PC-9 (cell line): ENCODE data around the gene MACROD2.

ENCODE experiments used
- CTCF ChIP-seq: fragments of 200-600 bp; sonication (generic); conservative IDR thresholded peaks from 2 replicates; pipeline ENCODE4 v1.6.1; 2017; ENCODE audit warnings: mixed run types, antibody characterized with exemption, mild to moderate bottlenecking, moderate library complexity
- EZH2 ChIP-seq: fragments of 200-600 bp; sonication (generic); IDR thresholded peaks from 2 replicates; pipeline ENCODE4 v1.8.0; 2017; ENCODE audit warnings: antibody characterized with exemption, low read depth

- TF ChIP-seq CTCF (no peak), EZH2 (no peak)
Measured at GRCh38 chr20:15076785-15077184, 1081.5 kb downstream of the MACROD2 start.
